GM18526 (cell line): Measurements from ENCODE around the gene CDCA3.

Experiments used
- POLR2A ChIP-seq: IDR thresholded peaks from 3 replicates; pipeline ENCODE4 v1.6.1; 2011; ENCODE audit not compliant: insufficient read length; ENCODE audit errors: extremely low read depth

The CDCA3 gene

DNA sequence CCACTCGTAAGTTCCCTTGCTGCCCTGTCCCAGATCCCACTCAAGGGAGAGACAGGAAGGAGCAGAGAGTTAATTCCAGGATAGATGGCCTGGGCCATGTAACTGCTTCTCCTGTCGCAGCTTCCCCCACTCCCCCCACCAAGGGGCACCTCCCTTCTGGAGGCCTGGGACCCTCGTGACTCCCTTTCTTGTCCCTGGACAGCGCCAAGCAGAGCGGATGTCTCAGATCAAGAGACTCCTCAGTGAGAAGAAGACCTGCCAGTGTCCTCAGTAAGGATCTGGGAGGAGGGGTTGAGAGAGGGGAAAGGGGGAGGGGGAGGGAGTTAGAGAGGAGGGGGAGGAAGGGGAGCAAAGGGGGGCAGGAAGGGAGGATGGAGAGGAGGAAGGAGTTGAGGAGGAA lies 32.4 kb downstream of the CDCA3 start:
- TF ChIP-seq POLR2A = no peak

DNA sequence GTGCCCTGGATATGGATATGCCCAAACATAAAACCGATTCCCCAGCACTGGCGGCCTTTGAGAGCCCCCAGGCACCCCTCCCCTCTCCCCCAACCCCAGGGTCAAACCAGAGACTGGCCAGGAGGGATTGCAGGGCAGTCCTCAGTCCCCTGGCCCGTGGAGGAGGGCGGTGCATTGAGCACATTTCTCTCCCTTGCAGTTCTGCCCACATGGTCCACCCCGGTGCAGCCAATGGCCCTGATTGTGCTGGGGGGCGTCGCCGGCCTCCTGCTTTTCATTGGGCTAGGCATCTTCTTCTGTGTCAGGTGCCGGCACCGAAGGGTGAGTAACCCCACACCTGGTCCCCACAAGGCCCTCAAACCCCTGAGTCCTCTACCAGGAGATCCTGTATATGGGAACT lies 32.9 kb downstream of the CDCA3 start:
- no peak for TF ChIP-seq POLR2A

DNA sequence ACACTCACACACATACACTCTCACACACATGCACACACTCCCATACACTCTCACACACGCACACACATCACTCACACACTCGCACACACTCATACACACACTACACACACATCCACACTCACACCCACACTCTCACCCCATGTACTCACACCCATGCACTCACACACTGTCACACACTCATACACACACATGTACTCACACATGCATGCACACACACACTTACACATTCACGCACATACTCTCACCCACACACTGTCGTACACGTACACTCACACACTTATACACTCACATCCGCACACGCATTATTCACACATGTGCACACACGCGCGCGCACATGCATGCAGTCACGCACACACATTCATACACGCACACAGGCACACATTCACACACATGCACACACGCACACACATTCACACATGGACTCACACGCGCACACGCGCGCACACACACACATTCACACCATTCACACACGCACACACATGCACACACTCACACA lies 33.4 kb downstream of the CDCA3 start:
- no peak for TF ChIP-seq POLR2A

DNA sequence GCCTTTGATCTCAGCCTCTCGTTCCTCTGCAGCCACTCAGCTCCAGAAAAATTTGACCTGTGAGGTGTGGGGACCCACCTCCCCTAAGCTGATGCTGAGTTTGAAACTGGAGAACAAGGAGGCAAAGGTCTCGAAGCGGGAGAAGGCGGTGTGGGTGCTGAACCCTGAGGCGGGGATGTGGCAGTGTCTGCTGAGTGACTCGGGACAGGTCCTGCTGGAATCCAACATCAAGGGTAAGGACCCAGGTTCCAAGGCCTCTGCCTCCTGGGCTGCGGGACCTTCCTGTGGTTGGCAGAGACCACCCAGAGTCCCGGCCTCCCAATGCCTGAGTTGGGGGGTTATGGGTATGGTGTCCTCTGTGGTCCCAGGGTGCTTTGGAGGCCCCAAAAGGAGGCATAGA lies 34.0 kb downstream of the CDCA3 start:
- TF ChIP-seq POLR2A = no peak

DNA sequence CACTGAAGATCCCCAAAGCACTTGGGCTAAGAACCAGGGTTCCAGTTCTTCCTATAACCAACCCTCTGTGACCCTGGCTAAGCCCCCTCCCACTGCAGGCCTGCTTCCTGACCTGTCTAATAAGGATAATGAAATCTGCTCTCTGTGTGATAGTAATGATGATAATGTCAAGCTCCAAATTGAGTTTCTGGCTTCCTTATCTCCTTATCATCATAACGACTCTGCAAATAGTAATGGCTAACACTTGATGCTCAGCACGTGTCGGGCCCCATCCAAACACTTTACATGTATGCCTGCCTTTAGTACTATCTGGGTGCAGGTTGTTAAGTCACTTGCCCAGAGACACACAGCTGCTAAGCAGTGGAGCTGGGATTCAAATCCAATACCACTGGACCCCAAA lies 34.5 kb downstream of the CDCA3 start:
- no peak for TF ChIP-seq POLR2A

DNA sequence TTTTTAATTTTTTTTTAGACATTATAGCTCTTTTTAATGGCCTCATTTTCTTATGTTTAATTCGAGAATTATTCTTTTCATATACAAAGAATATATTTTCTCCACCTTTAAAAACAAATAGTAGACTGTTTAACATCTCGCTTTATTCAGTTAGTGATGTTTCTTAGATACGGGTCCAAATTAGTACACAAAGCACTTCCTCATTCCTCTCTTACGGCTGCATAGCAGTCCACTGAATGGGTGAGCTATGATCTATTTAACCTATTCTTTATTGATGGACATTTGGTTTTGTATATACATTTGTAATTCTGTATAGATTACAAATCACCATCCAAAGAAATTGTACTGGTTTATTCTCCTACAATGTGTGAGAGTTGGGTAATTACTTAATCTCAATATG lies 37.7 kb downstream of the CDCA3 start:
- no peak for TF ChIP-seq POLR2A

DNA sequence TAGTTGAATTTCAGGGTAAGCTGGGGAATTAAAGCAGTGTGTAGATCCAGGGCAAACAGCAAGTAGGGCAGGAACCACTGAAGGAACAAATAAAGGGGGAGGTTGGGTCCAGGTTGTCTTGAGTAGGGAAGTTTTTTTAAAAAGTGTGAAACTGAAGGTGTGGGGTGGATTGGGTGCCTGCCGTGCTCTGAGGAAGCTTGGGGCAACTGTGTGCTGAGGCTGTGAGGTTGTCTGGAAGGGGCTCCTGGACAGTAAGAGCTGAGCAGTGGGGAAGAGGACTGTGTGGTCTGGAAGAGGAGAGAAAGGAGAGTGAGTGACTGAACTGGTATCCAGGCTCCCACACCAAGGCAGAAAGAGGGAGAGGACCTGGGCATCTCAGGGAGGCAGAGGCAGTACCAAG lies 40.3 kb downstream of the CDCA3 start:
- TF ChIP-seq POLR2A = no peak

DNA sequence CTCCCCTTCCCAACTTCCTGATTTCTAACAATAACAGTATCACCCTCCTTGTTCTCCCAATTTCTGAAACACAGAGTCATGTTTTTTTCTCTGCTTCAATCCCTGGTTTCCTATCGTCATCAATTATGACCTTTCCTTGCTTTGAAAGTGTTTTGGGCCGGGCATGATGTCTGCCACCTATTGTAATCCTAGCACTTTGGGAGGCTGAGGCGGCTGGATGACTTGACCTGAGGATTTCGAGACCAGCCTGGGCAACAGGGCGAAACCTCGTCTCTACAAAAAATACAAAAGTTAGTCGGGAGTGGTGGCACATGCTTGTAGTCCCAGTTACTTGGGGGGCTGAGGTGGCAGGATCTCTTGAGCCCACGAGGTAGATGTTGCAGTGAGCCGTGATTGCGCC lies 42.0 kb downstream of the CDCA3 start:
- no peak for TF ChIP-seq POLR2A

DNA sequence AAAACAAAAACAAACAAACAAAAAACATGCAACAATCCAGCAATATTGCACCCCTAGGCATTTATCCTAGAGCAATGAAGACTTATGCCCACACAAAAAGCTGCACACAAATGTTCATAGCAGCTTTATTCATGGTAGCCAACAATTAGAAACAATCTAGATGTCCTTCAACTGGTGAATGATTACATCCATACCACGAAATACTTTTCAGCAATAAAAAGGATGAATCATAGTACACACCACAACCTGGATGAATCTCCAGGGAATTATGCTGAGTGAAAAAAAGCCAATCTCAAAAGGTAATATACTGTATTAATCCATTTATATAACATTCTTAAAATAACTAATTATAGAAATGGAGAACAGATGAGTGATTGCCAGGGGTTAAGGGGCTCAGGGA lies 43.9 kb downstream of the CDCA3 start:
- TF ChIP-seq POLR2A = no peak

DNA sequence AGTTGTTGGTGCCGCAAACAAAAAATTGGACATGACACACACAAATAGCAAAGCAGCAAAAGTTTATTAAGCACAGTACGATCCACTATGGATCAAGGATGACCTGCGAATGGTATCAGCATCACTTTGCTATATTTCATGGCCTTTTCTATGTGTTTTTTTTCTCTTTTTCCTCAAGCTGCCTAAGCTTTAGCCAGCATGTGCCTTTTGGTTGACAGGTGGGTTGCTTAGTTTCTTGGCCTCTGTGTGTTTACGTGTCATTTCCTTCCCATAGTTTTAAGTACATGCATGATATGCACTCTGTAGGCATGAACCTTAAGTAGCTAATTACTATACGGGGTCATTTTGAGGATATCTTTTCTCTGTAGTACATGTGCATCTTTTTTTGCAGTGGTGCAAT lies 51.9 kb downstream of the CDCA3 start:
- no peak for TF ChIP-seq POLR2A
